Lung (tissue), 12 donors: ENCODE measurements around the gene PPM1J. TPM values are rescaled to one million over a fixed set of nuclear protein-coding genes. Genes with fewer than 3 reads are reported as not detected.

Experiments
- ATAC-seq: fragments of 200-7000 bp; cut with Tn5 transposase; one replicate; pipeline ENCODE4 v1.9.1; 2020; ENCODE audit warnings: moderate number of reproducible peaks; ENCODE audit not compliant: insufficient read depth, low FRiP score
- DNase-seq, 3 donors: peaks; one replicate each; pipeline ENCODE4 v3.0.0-alpha.2; 2013 to 2017
- H3K27ac ChIP-seq, 2 donors: one replicate each; pipeline ENCODE4 v1.5.1; 2013; ENCODE audit warnings: mild to moderate bottlenecking in 2 of 2, moderate library complexity in 2 of 2, control low read depth in 1 of 2, inconsistent platforms in 1 of 2, low read depth in 1 of 2, low read length in 1 of 2
- H3K27me3 ChIP-seq, 3 donors: one replicate each; pipeline ENCODE4 v1.5.1; 2013; ENCODE audit warnings: low read length in 2 of 3; ENCODE audit not compliant: control insufficient read depth in 3 of 3, insufficient read depth in 3 of 3
- H3K36me3 ChIP-seq, 4 donors: one replicate each; pipeline ENCODE4 v1.5.1; 2013; ENCODE audit warnings: low read length in 4 of 4, mild to moderate bottlenecking in 1 of 4, moderate library complexity in 1 of 4; ENCODE audit not compliant: control insufficient read depth in 4 of 4, insufficient read depth in 4 of 4
- H3K4me1 ChIP-seq, 5 donors: one replicate each; pipeline ENCODE4 v1.5.1; 2013; ENCODE audit warnings: low read length in 5 of 5, mild to moderate bottlenecking in 2 of 5, moderate library complexity in 1 of 5; ENCODE audit not compliant: control insufficient read depth in 5 of 5, insufficient read depth in 5 of 5
- H3K4me3 ChIP-seq: one replicate; pipeline ENCODE4 v1.5.1; 2013; ENCODE audit warnings: mild to moderate bottlenecking, control low read depth, moderate library complexity
- H3K9ac ChIP-seq, 2 donors: one replicate each; pipeline ENCODE4 v1.5.1; 2013; ENCODE audit warnings: low read length in 2 of 2, control low read depth in 1 of 2; ENCODE audit not compliant: insufficient read depth in 1 of 2
- H3K9me3 ChIP-seq, 4 donors: one replicate each; pipeline ENCODE4 v1.5.1; 2013; ENCODE audit warnings: low read length in 3 of 4, mild to moderate bottlenecking in 1 of 4, moderate library complexity in 1 of 4; ENCODE audit not compliant: control insufficient read depth in 4 of 4, insufficient read depth in 3 of 4
- WGBS, 2 donors: extraction: QIAGEN DNeasy Blood & Tissue Kit; methylation state at CpG; one replicate each; pipeline ENCODE4 v1.1.7; 2013; 5-methylcytosine and 5-hydroxymethylcytosine counted together
- polyA plus RNA-seq, 2 donors: library from polyadenylated mRNA; stranded (reverse); fragments of 200-250 nt; gene quantifications; one replicate each; pipeline ENCODE4 v1.2.1, GENCODE V29; 2013
- total RNA-seq, 2 donors: library from RNA; depleted of rRNA in 1 of 2; stranded (reverse); fragments of >200 nt in 1 of 2; gene quantifications; one replicate each; pipeline ENCODE4 v1.2.1, GENCODE V29; 2014 to 2021
- TF ChIP-seq, protein P1 (sequence below): IDR thresholded peaks from 2 replicates; pipeline ENCODE4 v1.5.1; 2012; ENCODE audit warnings: mild to moderate bottlenecking; ENCODE audit errors: control extremely low read depth, extremely low read depth
- donor health status: control.
- donor health status: control.
- donor health status: Bipolar disorder and iron deficiency.
- donor health status: healthy.
- donor health status: DM: yes; HTN: yes; CAD: no.

The PPM1J gene
- total and polyA plus RNA-seq, 4 donors, result 0.45 to 0.92 (median 0.64) TPM; not detected in 1

DNA sequence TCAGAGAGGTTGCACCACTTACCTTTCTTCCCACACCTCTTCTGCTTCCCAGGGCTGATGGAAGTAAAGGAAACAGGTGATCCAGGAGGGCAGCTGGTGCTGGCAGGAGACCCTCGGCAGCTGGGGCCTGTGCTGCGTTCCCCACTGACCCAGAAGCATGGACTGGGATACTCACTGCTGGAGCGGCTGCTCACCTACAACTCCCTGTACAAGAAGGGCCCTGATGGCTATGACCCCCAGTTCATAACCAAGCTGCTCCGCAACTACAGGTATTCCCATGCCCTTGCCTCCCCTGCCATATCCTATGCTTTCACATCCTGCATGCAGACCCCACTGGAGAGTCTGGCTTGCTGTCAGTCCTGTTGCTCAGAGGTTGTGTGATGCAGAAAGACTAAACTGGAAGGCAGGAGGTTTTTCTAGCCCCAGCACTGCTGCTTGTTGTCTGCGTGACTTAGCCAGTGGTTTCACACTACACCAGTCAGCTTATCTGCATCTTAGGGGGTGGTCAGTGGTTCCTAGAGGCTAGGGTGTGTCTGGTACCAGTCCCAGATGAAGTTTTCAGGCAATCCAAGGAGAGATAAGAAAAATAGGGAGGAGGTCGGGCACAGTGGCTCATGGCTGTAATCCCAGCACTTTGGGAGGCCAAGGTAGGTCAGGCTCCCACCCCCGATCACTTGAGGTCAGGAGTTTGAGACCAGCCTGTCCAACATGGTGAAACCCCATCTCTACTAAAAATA lies 18.4 kb downstream of the PPM1J start:
- WGBS, 2 donors, result 93 to 94% methylated on average over 7 of the region's 7 CpGs

DNA sequence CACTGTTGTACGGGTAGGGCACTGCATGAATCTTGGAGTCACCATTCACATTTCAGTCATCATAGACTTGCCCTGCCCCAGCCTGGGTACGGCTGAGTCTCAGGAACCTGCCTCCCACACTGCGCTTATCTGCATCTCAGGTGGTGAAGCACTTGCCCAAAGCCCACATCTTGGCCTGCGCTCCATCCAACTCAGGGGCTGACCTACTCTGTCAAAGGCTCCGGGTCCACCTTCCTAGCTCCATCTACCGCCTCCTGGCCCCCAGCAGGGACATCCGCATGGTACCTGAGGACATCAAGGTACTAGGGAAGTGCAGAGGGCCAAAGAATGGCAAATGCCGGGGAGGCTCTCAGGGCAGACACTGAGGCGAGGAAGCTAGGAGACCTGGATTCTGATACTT lies 19.9 kb downstream of the PPM1J start:
- Histone ChIP-seq H3K36me3 (peaks cover 0 to 58% (median 45%) of the 10 kb centered on the region in 4 donors), H3K4me1 (peaks cover 0 to 13% (median 6%) of the 10 kb centered on the region in 5 donors), H3K4me3 (no peak overlapping the region), H3K27me3 (no peaks in the 10 kb centered on the region), H3K9ac (no peak overlapping the region), H3K9me3 (no peaks in the 10 kb centered on the region), H3K27ac (no peak overlapping the region)
- TF ChIP-seq, protein P1, sequence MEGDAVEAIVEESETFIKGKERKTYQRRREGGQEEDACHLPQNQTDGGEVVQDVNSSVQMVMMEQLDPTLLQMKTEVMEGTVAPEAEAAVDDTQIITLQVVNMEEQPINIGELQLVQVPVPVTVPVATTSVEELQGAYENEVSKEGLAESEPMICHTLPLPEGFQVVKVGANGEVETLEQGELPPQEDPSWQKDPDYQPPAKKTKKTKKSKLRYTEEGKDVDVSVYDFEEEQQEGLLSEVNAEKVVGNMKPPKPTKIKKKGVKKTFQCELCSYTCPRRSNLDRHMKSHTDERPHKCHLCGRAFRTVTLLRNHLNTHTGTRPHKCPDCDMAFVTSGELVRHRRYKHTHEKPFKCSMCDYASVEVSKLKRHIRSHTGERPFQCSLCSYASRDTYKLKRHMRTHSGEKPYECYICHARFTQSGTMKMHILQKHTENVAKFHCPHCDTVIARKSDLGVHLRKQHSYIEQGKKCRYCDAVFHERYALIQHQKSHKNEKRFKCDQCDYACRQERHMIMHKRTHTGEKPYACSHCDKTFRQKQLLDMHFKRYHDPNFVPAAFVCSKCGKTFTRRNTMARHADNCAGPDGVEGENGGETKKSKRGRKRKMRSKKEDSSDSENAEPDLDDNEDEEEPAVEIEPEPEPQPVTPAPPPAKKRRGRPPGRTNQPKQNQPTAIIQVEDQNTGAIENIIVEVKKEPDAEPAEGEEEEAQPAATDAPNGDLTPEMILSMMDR, result no peak
- no peak for ATAC-seq
- no peak for DNase-seq
- 97 to 99% methylated on average over 9 of the region's 9 CpGs for WGBS, 2 donors

More for the DNA sequence above, 18.4 kb downstream of the PPM1J start:
- H3K27me3 ChIP-seq, result no peaks in the 10 kb centered on the region
- peaks cover 0 to 55% (median 48%) of the 10 kb centered on the region in 4 donors for H3K36me3 ChIP-seq
- no peak overlapping the region for H3K9ac ChIP-seq
- H3K27ac ChIP-seq, result peak overlapping the region in 1 of 2 donors; percentile 2
- no peak for ATAC-seq
- no peaks in the 10 kb centered on the region for H3K9me3 ChIP-seq
- TF ChIP-seq, protein P1, result no peak
- DNase-seq, result no peak
- peaks cover 0 to 18% (median 14%) of the 10 kb centered on the region in 5 donors for H3K4me1 ChIP-seq
- H3K4me3 ChIP-seq, result no peak overlapping the region

DNA sequence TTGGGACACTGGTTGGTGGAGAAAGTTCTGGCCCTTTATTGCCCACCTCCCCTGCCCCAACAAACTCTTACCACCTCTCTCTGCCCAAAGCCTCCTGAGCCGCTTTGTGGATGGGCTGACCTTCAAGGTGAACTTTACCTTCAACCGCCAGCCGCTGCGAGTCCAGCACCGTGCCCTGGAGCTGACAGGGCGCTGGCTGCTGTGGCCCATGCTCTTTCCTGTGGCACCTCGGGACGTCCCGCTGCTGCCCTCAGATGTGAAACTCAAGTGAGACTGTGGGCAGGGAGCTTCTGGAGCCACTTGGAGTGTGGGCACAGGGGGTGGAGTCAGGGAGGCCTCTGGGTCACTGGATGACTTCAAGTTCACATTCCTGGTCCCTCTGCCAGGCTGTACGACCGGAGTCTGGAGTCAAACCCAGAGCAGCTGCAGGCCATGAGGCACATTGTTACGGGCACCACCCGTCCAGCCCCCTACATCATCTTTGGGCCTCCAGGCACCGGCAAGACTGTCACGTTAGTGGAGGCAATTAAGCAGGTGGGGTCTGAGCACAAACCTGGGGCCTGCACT lies 20.7 kb downstream of the PPM1J start:
- DNase-seq (no peak), ATAC-seq (no peak)
- H3K9ac ChIP-seq, result no peak overlapping the region
- 92 to 95% methylated on average over 15 of the region's 15 CpGs for WGBS, 2 donors
- H3K36me3 ChIP-seq, result peaks cover 0 to 60% (median 49%) of the 10 kb centered on the region in 4 donors
- TF ChIP-seq, protein P1, result no peak
- H3K9me3 ChIP-seq, result no peaks in the 10 kb centered on the region
- no peak overlapping the region for H3K27ac ChIP-seq
- peaks cover 0 to 6% (median 2%) of the 10 kb centered on the region in 5 donors for H3K4me1 ChIP-seq
- H3K4me3 ChIP-seq, result no peak overlapping the region
- H3K27me3 ChIP-seq, result no peaks in the 10 kb centered on the region
